WERI-Rb-1 (cell line): Measurements from ENCODE around the gene CABP2.

ENCODE experiments used
- DNase-seq: peaks from one replicate; pipeline ENCODE4 v3.0.0-alpha.2; 2020
- H3K27ac ChIP-seq: fragments of 250-450 bp; sonication (Bioruptor Pico); 2 replicates; pipeline ENCODE4 v1.5.1; 2020; ENCODE audit warnings: mild to moderate bottlenecking, moderate library complexity
- H3K27me3 ChIP-seq: fragments of 250-450 bp; sonication (Bioruptor Pico); 2 replicates; pipeline ENCODE4 v1.5.1; 2021; ENCODE audit warnings: mild to moderate bottlenecking, low read depth, moderate library complexity; ENCODE audit not compliant: insufficient read depth, severe bottlenecking
- H3K36me3 ChIP-seq: fragments of 250-450 bp; sonication (Bioruptor Pico); 2 replicates; pipeline ENCODE4 v1.5.1; 2020; ENCODE audit warnings: mild to moderate bottlenecking, moderate library complexity
- H3K4me3 ChIP-seq: 2 replicates; pipeline ENCODE4 v1.5.1; 2011; ENCODE audit warnings: low read depth, mild to moderate bottlenecking, control low read depth, low read length
- H3K9me3 ChIP-seq: fragments of 250-450 bp; sonication (Bioruptor Pico); 2 replicates; pipeline ENCODE4 v1.5.1; 2021; ENCODE audit warnings: mild to moderate bottlenecking, moderate library complexity; ENCODE audit not compliant: severe bottlenecking
- CTCF ChIP-seq: IDR thresholded peaks from 2 replicates; pipeline ENCODE4 v1.5.1; 2011; ENCODE audit warnings: low read depth, mild to moderate bottlenecking, control low read depth, inconsistent platforms, low read length

Gene CABP2

GRCh38 chr11:67507864-67508485 is 15.3 kb downstream of the CABP2 start, which contains the start of gene CDK2AP2:
TSS of gene CDK2AP2 (minus strand) at chr11:67508162. CDS start at chr11:67508082, 80 bp downstream.
- Histone ChIP-seq H3K27ac (peak within 1 kb of the TSS; percentile 91), H3K4me3 (peak within 1 kb of the TSS; percentile 51), H3K27me3 (no peaks in the 10 kb centered on the region), H3K36me3 (peaks cover 12% of the 10 kb centered on the region), H3K9me3 (no peaks in the 10 kb centered on the region)
- TF ChIP-seq CTCF: no peak
- peak; percentile 100 for DNase-seq

- no peak for DNase-seq
These were observed 15.9 kb downstream of the CABP2 start for GRCh38 chr11:67507242-67507863.

GRCh38 chr11:67506426-67507051 is 16.7 kb downstream of the CABP2 start:
- H3K36me3 ChIP-seq: peaks cover 27% of the 10 kb centered on the region
- no peak for DNase-seq
- no peaks in the 10 kb centered on the region for H3K9me3 ChIP-seq
- H3K27me3 ChIP-seq: no peaks in the 10 kb centered on the region
- no peak for TF ChIP-seq CTCF
- no peak overlapping the region for H3K4me3 ChIP-seq
- no peak overlapping the region for H3K27ac ChIP-seq

More at GRCh38 chr11:67507242-67507863, 15.9 kb downstream of the CABP2 start:
- peak overlapping the region; percentile 51 for H3K27ac ChIP-seq
- H3K36me3 ChIP-seq: peaks cover 19% of the 10 kb centered on the region
- peak overlapping the region; percentile 51 for H3K4me3 ChIP-seq
- no peaks in the 10 kb centered on the region for H3K9me3 ChIP-seq
- TF ChIP-seq CTCF: no peak
- no peaks in the 10 kb centered on the region for H3K27me3 ChIP-seq

DNA sequence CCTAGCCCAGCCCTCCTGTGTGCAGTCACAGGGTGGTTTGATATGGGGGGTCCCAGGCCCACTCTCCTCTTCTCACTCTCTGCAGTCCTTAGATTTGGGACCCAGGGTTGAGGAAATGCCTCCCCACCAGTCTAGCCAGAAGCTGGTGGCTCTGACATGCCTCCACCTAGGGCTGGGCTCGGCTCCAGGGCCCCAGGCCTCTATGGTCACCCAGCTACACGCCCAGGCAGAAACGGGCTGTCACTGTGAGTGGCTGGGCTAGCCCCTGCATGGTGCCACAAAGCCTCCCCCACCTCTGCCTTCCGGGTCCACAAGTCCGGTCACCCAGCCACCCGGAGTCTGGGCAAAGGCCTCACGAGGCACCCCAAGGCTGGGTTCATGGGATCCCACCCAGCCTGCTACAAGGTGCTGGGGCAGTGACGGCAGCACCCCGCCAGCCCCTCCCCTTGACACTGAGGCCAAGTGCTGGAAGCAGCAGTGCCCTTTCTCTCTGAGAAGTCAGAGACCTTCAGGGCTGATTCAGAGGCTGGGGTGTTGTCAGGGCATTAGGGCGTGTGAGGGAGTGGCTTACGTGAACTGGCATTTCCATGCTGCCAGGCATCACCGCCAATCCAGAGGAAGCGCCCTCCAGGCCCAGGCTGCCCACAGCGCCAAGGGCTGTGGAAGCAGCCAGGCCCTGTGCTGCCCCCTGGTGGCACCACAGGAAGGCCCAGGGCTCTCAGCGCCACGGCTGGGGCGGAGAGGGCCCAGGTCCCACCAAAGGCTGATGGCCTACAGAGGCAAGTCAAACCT is 17.4 kb downstream of the CABP2 start:
- Histone ChIP-seq H3K27me3 (no peaks in the 10 kb centered on the region), H3K36me3 (peaks cover 34% of the 10 kb centered on the region), H3K27ac (peak overlapping the region; percentile 44), H3K9me3 (no peaks in the 10 kb centered on the region), H3K4me3 (peak overlapping the region; percentile 23)
- peak; percentile 98 for TF ChIP-seq CTCF
- peak; percentile 78 for DNase-seq

- peaks cover 41% of the 10 kb centered on the region for H3K36me3 ChIP-seq
- H3K27me3 ChIP-seq: no peaks in the 10 kb centered on the region
- TF ChIP-seq CTCF: no peak
- H3K9me3 ChIP-seq: no peaks in the 10 kb centered on the region
- peak; percentile 75 for DNase-seq
- peak within 1 kb of the TSS; percentile 71 for H3K27ac ChIP-seq
- H3K4me3 ChIP-seq: peak within 1 kb of the TSS; percentile 88
These were observed 18.2 kb downstream of the CABP2 start, which contains the start of gene PITPNM1 for GRCh38 chr11:67504950-67505581. TSS of gene PITPNM1 (minus strand) at chr11:67505363. CDS start at chr11:67504180, 1,183 bp downstream.
